WI38 (cell line): ENCODE data around the gene CARD8.

Experiments used
- H3K4me3 ChIP-seq: 2 replicates; pipeline ENCODE4 v1.5.1; 2011; ENCODE audit warnings: low read depth, mild to moderate bottlenecking, control low read depth, low read length
- TF ChIP-seq, protein P1 (sequence below): IDR thresholded peaks from 2 replicates; pipeline ENCODE4 v1.5.1; 2012; ENCODE audit warnings: low read depth, mild to moderate bottlenecking, control low read depth, low read length

The CARD8 gene

GRCh38 chr19:48203794-48204628 lies 51.7 kb downstream of the CARD8 start:
- H3K4me3 ChIP-seq = peak overlapping the region; percentile 86
- TF ChIP-seq, protein P1, sequence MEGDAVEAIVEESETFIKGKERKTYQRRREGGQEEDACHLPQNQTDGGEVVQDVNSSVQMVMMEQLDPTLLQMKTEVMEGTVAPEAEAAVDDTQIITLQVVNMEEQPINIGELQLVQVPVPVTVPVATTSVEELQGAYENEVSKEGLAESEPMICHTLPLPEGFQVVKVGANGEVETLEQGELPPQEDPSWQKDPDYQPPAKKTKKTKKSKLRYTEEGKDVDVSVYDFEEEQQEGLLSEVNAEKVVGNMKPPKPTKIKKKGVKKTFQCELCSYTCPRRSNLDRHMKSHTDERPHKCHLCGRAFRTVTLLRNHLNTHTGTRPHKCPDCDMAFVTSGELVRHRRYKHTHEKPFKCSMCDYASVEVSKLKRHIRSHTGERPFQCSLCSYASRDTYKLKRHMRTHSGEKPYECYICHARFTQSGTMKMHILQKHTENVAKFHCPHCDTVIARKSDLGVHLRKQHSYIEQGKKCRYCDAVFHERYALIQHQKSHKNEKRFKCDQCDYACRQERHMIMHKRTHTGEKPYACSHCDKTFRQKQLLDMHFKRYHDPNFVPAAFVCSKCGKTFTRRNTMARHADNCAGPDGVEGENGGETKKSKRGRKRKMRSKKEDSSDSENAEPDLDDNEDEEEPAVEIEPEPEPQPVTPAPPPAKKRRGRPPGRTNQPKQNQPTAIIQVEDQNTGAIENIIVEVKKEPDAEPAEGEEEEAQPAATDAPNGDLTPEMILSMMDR = no peak

- TF ChIP-seq, protein P1 = no peak
- H3K4me3 ChIP-seq = peak overlapping the region; percentile 86
Measured at GRCh38 chr19:48203222-48203793, 52.4 kb downstream of the CARD8 start.

DNA sequence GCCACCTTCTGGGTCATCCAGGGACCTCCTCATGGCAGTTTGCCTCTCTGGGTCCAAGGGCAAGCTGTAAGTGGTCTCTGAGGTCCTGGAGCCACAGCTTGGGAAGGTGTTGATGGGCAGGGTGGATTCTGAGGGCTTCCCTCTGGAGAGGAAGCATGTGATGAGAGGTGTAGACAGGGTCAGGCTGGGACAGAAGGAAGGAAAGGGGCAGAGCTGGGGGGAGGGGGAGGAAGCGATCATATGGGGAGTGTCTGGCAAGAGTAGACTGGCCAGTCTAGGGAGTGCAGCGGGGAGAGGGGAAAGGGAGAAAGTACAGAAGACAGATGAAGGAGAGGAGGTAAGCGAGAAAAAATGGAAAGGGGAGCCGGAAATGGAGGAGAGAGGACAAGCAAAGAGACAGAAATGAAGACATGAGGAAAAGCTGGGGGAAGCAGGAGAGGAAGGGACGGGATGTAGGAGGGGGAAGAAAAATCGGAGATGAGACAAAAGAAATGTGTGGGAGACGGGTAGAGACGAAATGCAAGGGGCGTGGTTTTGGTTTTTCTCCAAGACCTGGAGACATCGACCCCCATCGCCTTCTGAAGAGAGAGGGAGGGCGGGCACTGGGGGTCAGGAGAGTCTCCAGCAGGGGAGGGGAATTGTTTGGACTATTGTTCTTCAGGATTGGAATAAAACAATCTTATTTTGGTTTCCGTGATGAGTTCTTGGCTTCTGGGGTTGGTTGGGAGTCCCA lies 58.6 kb downstream of the CARD8 start:
- TF ChIP-seq, protein P1 = no peak
- no peak overlapping the region for H3K4me3 ChIP-seq

GRCh38 chr19:48196321-48196763 lies 59.4 kb downstream of the CARD8 start:
- TF ChIP-seq, protein P1 = no peak
- H3K4me3 ChIP-seq = no peak overlapping the region

- no peak overlapping the region for H3K4me3 ChIP-seq
- TF ChIP-seq, protein P1 = no peak
Measured at GRCh38 chr19:48194844-48195830, 60.6 kb downstream of the CARD8 start.

GRCh38 chr19:48194041-48194843 lies 61.5 kb downstream of the CARD8 start:
- TF ChIP-seq, protein P1 = peak; percentile 46; the same call in 1 of the 2 replicates
- no peak overlapping the region for H3K4me3 ChIP-seq
